ENCODE results near the gene APBA2.

APBA2 gene

DNA sequence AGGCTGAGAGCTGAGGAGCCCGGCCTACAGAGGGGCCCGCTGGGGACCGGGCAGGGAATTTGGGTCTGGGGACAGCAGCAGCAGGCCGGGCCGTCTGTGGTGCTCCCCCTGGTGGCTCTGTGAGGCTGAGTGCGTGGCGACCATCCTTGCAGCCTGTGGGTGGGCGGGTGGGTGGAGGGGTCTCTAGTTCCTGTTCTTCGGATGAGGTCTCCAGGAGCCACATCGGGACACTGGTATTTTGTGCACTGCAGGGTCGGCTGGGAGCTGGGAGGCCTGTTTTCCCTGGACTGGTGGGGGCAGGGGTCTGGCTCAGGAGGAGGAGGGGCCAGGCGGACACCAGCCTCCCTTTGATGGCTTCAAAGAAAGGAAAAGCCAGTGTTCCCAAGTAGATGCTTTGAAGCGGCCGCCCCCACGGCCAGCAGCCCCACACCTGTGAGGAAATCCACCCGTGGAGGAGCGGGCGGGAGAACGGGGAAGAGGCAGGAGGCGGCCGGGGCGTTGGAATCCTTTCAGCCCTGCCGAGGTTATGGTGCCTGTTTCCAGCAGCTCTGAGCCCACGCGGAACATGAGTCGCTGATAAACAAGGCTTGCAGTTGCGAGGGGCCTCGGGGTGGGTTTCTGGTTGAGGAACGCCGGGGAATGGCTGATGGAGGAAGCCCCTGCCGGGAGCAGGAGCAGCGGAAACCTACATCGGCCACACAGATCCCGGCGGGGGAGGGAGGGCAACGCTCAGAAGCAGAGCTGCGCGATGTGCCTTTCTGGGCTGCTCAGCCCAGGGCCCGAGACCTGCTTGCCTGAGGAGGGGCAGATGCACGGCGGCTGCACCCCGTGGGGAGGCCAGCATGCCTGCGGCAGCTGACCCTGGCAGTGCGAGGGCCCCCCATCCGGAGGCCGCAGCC lies 229.6 kb downstream of the APBA2 start:
- no peaks in the 10 kb centered on the region for H3K9me3 ChIP-seq
- H3K36me3 ChIP-seq (replicated peaks) = no peaks in the 10 kb centered on the region
- H3K27me3 ChIP-seq (ENCODE audit: low read depth) = no peaks in the 10 kb centered on the region
- H3K4me1 ChIP-seq = no peaks in the 10 kb centered on the region
- in situ Hi-C loops (cut with MboI; ENCODE audit: low sequenced_read_pairs) = no loop called here
- peak in 1 of 2 experiments; percentile 58 for DNase-seq (ENCODE audit: low spot score in 2 of 2)
- H3K4me3 ChIP-seq = no peak overlapping the region

DNA sequence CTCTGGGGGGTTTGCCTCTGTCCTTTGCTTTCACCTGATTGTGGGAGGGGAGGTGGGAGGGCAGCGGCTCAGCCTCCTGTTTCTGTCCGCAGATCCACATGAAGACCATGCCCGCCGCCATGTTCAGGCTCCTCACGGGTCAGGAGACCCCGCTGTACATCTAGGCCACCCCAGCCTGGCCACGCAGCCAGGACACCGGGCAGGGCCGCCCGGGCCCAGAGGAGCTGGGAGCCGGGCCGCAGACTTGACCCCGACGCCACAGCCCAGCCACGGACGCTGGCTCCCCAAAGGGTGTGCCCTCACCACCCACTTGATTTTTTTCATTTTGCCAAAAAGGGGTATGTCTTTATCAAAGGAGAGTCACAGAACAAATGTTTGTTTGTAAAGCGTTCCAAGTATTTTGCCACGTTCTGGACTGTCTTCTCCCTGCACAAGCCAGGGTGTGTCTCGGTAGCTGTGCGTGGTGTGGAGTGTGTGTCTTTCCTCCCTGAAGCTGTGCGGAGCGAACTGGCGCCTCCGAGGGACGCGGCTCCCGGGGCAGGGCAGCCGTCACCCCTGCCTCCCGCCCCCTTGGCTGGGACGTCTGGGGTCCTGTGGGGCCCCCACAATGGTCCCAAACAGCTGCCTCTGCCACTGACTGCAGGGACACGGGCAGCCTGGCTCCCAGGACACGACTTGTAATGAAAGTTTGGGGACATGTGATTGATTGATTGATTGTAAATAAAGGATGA lies 231.4 kb downstream of the APBA2 start:
- Histone ChIP-seq H3K4me3 (no peak overlapping the region), H3K27me3 (ENCODE audit: low read depth) (no peaks in the 10 kb centered on the region), H3K9me3 (no peaks in the 10 kb centered on the region), H3K4me1 (no peaks in the 10 kb centered on the region), H3K36me3 (replicated peaks) (no peaks in the 10 kb centered on the region)
- no peak for DNase-seq (ENCODE audit: low spot score in 2 of 2)
- in situ Hi-C loops (cut with MboI; ENCODE audit: low sequenced_read_pairs) = no loop called here

DNA sequence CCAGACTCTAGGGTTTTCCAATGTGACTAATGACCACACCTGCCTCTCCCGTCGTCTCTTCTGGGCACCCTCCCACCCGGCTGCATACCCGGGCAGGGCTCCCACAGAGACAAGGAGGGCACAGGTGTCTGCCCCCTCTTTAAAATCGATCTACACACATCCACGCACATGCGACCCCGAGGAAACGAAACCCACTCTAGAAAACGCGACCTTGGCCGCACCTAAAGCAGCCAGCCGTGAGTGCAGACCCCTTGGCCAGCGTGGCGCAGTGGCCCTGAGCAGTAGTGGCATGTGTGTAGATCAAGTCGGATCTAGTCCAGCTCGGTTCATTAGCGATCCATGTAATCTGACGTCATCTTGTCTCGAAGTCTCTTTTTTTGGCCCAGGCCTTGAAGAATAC lies 232.0 kb downstream of the APBA2 start:
- no peak overlapping the region for H3K4me3 ChIP-seq
- in situ Hi-C loops (cut with MboI; ENCODE audit: low sequenced_read_pairs) = no loop called here

DNA sequence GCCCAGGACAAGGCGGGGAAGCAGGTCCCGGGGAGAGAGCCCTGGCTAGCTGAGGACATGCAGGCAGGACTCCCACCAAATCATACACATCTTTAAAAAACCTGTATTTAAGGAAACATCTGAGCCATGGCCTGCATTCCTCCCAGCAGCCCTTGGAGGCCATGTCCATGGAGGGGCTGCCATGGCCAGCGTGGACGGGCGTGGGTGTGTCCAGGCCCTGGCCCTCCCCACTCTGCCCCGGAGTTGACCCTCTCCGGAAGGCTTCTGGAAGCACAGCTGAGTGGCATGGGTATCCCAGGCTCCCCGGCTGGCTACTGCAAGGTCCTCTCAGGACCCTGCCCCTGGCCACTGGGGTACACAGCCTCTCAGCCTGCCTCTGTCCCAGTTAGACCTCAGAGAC lies 234.1 kb downstream of the APBA2 start:
- Histone ChIP-seq H3K27me3 (ENCODE audit: low read depth) (no peaks in the 10 kb centered on the region), H3K36me3 (replicated peaks) (no peaks in the 10 kb centered on the region), H3K9me3 (no peaks in the 10 kb centered on the region), H3K4me1 (no peaks in the 10 kb centered on the region), H3K4me3 (no peak overlapping the region)
- DNase-seq (ENCODE audit: low spot score in 2 of 2) = no peak
- in situ Hi-C loops (cut with MboI; ENCODE audit: low sequenced_read_pairs) = no loop called here

More for the DNA sequence above, 232.0 kb downstream of the APBA2 start:
- no peaks in the 10 kb centered on the region for H3K27me3 ChIP-seq (ENCODE audit: low read depth)
- no peaks in the 10 kb centered on the region for H3K9me3 ChIP-seq
- H3K36me3 ChIP-seq (replicated peaks) = no peaks in the 10 kb centered on the region
- no peaks in the 10 kb centered on the region for H3K4me1 ChIP-seq
- no peak for DNase-seq (ENCODE audit: low spot score in 2 of 2)

DNA sequence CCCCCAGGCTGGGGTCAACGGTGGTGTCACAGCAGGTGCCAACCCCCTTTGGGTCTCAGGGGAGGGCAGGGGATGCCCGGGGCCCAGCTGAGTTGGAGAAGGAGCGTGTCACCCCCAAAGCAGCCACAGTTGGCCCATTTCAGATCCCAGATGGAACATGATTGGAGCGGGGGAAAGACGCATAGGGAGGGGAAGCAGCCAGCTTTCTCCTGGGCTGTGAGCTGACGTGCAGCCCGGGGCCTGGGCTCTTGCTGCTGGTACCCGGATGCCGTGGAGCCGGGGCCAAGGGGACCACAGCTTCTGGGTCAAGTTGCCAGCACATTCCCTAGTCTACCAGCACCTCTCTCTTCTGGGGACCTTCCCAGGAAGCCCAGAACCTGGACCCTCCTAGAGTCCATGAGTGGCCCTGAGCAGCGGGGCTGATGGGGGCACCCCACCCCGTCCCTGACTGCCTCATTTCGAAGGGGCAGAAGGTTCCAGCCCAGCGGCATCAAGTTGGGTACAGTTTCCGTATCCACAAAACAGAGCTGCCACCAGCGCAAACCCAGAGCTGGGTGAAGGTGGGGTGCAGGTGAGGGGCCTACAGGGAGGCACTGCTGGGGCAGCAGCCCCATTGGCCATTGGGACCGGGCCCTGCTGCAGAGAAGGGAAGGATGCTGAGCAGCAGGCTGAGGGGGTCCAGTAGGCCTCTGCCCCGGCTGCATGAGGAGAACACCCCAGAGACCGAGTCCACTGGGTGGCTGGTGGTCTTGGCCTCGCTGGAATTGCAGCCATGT lies 235.0 kb downstream of the APBA2 start:
- Histone ChIP-seq H3K4me3 (no peak overlapping the region), H3K9me3 (no peaks in the 10 kb centered on the region), H3K27me3 (ENCODE audit: low read depth) (no peaks in the 10 kb centered on the region), H3K4me1 (no peaks in the 10 kb centered on the region), H3K36me3 (replicated peaks) (no peaks in the 10 kb centered on the region)
- in situ Hi-C loops (cut with MboI; ENCODE audit: low sequenced_read_pairs) = no loop called here
- DNase-seq (ENCODE audit: low spot score in 2 of 2) = no peak

DNA sequence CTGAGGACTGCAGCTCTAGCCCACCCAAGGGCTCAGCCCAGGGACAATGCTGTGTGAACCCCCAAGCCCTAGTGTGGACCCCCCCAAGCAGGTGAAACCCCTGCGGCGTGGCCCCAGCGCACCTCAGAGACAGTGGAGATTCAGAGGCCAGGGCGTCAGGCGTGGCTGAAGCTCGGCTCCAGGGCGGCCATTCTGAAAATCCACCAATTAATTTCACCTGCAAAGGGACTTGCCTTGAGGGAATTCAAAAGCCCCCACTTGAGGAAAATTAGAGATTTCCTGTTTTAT lies 235.5 kb downstream of the APBA2 start:
- in situ Hi-C loops (cut with MboI; ENCODE audit: low sequenced_read_pairs) = no loop called here
- DNase-seq (ENCODE audit: low spot score in 2 of 2) = no peak
- Histone ChIP-seq H3K27me3 (ENCODE audit: low read depth) (no peaks in the 10 kb centered on the region), H3K4me3 (no peak overlapping the region), H3K36me3 (replicated peaks) (no peaks in the 10 kb centered on the region), H3K4me1 (no peaks in the 10 kb centered on the region), H3K9me3 (no peaks in the 10 kb centered on the region)

DNA sequence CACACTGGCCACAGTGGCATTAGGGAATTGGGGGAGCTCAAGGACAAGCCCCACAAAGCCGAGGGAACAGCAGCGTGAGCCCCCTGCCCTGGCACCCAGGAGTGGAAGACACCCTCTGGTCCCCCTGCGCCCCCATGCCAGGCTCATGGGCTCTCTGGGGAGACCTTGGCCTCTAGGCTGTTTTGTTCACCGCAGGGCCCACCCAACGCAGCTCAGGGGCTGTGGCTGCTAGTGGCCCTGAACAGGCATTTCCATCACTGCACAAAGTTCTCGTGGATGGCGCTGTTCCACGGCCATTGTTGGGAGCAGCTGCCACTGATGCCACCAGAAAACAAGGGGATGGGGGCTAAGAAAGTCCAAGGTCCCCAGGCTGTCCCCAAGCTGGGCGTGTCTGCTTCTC lies 236.1 kb downstream of the APBA2 start:
- in situ Hi-C loops (cut with MboI; ENCODE audit: low sequenced_read_pairs) = no loop called here
- H3K36me3 ChIP-seq (replicated peaks) = no peaks in the 10 kb centered on the region
- H3K9me3 ChIP-seq = no peaks in the 10 kb centered on the region
- no peaks in the 10 kb centered on the region for H3K27me3 ChIP-seq (ENCODE audit: low read depth)
- H3K4me1 ChIP-seq = no peaks in the 10 kb centered on the region
- no peak overlapping the region for H3K4me3 ChIP-seq
- no peak for DNase-seq (ENCODE audit: low spot score in 2 of 2)

DNA sequence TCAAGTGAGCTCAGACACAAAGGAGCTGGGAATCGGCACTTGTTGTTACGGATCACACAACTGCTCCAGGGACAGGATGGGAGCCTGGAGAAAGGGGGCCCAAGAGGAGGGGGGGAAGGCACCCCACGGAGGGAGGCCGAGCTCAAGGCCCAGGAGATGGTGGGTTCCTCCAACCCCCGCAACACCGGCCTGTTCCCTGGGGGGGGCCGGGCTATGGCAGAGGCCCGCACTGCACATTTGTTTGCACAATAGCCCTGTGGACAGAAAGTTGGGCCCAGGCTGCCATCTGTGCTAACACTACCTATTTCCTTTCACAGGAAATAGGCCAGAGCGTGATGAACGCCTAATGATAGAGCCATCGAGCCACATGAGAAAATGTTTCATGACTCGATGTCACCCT lies 236.7 kb downstream of the APBA2 start:
- no peak for DNase-seq (ENCODE audit: low spot score in 2 of 2)
- Histone ChIP-seq H3K27me3 (ENCODE audit: low read depth) (no peaks in the 10 kb centered on the region), H3K36me3 (replicated peaks) (no peaks in the 10 kb centered on the region), H3K4me3 (no peak overlapping the region), H3K9me3 (no peaks in the 10 kb centered on the region), H3K4me1 (no peaks in the 10 kb centered on the region)
- in situ Hi-C loops (cut with MboI; ENCODE audit: low sequenced_read_pairs) = no loop called here

DNA sequence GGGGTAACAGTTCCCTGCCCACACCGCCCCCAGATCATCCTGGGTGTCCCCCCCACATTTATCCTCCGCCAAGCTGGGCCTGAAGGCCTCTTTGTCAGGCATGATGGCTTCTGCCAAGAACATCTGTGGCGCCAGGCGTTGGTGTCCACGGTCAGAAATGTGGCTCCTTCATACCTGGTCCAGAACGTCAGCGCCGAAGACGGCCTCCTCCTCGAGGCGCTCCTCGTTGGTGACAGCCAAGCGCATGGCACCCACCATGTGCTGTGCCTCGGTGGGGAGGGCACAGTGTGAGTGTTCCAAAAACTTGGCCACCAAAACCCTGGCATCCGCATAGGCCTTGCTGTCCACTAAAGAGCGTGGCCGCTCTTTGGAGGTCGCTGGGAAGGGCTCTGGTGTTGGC lies 237.4 kb downstream of the APBA2 start:
- no peak overlapping the region for H3K4me3 ChIP-seq
- no peaks in the 10 kb centered on the region for H3K27me3 ChIP-seq (ENCODE audit: low read depth)
- no peaks in the 10 kb centered on the region for H3K9me3 ChIP-seq
- H3K4me1 ChIP-seq = no peaks in the 10 kb centered on the region
- in situ Hi-C loops (cut with MboI; ENCODE audit: low sequenced_read_pairs) = no loop called here
- DNase-seq (ENCODE audit: low spot score in 2 of 2) = no peak
- no peaks in the 10 kb centered on the region for H3K36me3 ChIP-seq (replicated peaks)

DNA sequence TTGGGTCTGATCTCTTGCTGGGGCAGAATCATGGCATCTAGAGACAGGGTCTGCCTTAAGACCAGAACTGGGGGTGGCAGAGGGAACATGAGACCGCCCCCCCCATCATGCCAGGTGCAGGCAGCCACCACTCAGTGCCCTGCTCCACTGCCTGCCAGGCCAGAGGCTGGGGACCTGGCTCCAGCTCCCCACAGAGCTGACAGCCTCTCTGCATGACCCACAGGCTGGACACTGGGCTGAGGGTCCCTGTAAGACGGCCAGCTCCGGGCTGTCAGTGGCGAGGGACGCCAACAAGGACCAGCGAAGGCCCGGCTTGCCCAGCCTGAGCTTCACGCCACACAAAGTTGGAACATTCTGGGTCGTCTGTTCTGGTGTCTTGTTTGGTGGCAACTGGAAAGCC lies 238.2 kb downstream of the APBA2 start:
- in situ Hi-C loops (cut with MboI; ENCODE audit: low sequenced_read_pairs) = no loop called here

DNA sequence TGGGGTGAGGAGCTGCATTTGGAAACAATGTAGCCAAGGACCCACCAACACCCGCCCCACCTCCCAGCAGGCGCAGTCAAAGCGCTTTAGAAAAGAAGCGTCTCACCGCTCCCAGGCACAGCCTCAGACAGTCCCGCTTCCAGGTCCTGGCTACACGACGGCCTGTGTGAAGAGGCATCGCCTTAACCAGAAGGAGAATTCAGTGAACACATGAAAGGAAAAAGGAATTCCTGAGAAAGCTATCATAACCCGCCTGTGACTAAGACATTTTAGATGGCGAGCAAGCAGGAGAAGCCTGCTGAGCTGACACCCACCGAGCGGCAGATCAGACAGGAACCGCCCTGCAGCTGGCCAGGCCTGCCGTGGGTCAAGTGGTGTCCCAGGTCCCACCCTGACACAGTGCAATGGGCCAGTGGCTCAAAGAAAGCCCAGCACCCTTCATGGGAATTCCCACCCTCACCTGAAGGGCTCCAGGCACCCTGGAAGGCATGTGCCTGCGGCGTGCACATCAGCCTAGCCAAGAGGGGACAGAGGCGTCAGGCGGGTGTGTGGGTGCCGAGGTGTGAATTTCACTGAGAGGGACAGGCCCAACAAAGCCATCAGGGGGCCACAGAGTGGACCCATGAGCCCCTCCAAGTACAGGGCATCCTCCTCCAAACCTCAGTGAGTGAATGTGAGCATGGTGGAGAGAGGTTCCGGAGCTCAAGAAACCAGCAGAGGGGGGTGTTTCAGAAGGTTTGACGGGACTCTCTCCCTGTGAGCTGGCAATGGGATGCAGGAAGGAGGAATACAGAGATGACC lies 239.0 kb downstream of the APBA2 start:
- H3K4me3 ChIP-seq = no peak overlapping the region
- H3K9me3 ChIP-seq = no peaks in the 10 kb centered on the region
- DNase-seq (ENCODE audit: low spot score in 2 of 2) = no peak
- no peaks in the 10 kb centered on the region for H3K27me3 ChIP-seq (ENCODE audit: low read depth)
- in situ Hi-C loops (cut with MboI; ENCODE audit: low sequenced_read_pairs) = no loop called here
- no peaks in the 10 kb centered on the region for H3K36me3 ChIP-seq (replicated peaks)
- no peaks in the 10 kb centered on the region for H3K4me1 ChIP-seq

More for the DNA sequence above, 238.2 kb downstream of the APBA2 start:
- no peak overlapping the region for H3K4me3 ChIP-seq
- no peaks in the 10 kb centered on the region for H3K36me3 ChIP-seq (replicated peaks)
- H3K27me3 ChIP-seq (ENCODE audit: low read depth) = no peaks in the 10 kb centered on the region
- no peaks in the 10 kb centered on the region for H3K9me3 ChIP-seq
- no peak for DNase-seq (ENCODE audit: low spot score in 2 of 2)
- H3K4me1 ChIP-seq = no peaks in the 10 kb centered on the region

DNA sequence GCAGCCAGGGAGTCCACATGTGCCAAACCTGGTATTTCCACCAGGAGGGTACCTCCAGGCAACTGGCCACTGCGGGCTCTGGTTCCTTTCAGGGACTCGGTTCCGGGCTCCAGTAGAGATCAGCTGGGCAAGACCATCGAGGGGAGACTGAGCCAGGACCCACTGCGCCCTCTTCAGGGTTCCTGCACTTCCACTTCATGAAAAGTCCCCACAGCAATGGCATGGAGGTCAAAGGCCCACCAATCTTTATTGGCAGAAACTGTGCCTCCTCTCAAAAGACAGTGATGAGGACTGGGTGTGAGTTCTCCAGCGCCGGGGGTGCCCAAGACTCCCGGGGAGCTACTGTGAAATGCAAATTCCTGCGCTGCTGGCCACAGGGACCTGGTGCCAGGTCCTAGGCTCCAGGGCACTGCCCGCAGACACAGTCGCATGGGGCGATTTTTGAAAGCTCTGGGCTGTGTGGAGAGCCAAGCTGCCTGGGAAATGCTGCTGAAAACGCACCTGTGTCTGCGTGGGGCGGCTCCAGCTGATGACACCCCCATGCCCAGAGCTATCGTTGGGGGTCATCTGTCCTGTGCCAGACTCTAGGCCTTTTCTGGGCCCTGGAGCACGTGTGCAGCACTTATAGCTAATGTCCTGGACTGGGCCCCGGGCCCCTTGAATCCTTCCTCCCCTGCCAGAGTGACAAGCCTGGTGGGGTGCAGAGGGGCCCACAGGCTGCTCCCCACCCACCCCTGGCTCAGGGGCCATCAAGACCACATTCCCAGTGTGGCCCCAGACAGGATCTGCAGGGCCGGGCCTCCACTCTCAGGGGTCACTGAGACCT lies 239.8 kb downstream of the APBA2 start:
- in situ Hi-C loops (cut with MboI; ENCODE audit: low sequenced_read_pairs) = no loop called here
- H3K36me3 ChIP-seq (replicated peaks) = no peaks in the 10 kb centered on the region
- no peak for DNase-seq (ENCODE audit: low spot score in 2 of 2)
- no peaks in the 10 kb centered on the region for H3K4me1 ChIP-seq
- H3K27me3 ChIP-seq (ENCODE audit: low read depth) = no peaks in the 10 kb centered on the region
- no peak overlapping the region for H3K4me3 ChIP-seq
- H3K9me3 ChIP-seq = no peaks in the 10 kb centered on the region

DNA sequence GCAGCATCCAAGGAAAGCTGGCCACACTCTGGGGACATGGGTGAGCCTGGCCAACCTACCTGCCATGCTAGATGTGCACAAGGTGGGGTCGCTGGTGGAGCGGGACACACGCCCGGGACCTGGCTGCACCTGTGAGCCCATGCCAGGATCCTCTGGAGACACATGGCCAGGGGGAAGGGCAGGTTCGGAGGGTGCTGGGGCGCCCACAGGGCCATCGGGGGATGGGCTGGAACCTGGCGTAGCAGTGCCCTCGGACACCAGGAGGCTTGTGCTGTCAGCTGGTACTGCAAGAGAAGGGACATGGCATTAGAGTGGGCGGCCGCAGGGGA lies 240.4 kb downstream of the APBA2 start:
- H3K27me3 ChIP-seq (ENCODE audit: low read depth) = no peaks in the 10 kb centered on the region
- H3K36me3 ChIP-seq (replicated peaks) = no peaks in the 10 kb centered on the region
- no peaks in the 10 kb centered on the region for H3K4me1 ChIP-seq
- H3K4me3 ChIP-seq = no peak overlapping the region
- DNase-seq (ENCODE audit: low spot score in 2 of 2) = no peak
- H3K9me3 ChIP-seq = no peaks in the 10 kb centered on the region
- in situ Hi-C loops (cut with MboI; ENCODE audit: low sequenced_read_pairs) = no loop called here
